HG03460 (cell line): Measurements from ENCODE around the gene TRIM38.
"Not testable (repeated sequence)": the region's sequence is repeated elsewhere in the genome, so short reads cannot be mapped to it uniquely, and the experiment has no call there.

Source experiments
- ATAC-seq: cut with Tn5 transposase; IDR thresholded peaks from one replicate; pipeline ENCODE4 v1.9.1; 2021; ENCODE audit not compliant: unreplicated experiment

The TRIM38 gene

DNA sequence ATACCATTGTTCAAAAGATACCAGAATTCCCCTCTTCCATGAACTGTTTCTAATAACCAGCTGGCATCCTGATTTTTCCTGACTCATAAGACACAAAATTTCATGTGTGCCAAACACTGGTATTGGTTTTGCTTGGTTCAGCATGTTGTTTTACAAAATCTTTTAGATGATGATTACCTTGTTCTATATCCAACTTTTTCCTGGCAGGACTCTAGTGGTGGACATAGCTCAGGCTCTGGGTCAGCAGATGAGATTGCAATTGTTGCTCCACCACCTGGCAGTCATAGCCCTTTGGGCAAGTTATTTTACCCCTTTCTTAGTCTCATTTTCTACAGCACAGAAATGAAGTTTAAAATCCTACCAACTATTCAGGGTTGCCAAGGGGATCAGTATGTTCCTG lies 6.2 kb downstream of the TRIM38 start:
- ATAC-seq: no peak

DNA sequence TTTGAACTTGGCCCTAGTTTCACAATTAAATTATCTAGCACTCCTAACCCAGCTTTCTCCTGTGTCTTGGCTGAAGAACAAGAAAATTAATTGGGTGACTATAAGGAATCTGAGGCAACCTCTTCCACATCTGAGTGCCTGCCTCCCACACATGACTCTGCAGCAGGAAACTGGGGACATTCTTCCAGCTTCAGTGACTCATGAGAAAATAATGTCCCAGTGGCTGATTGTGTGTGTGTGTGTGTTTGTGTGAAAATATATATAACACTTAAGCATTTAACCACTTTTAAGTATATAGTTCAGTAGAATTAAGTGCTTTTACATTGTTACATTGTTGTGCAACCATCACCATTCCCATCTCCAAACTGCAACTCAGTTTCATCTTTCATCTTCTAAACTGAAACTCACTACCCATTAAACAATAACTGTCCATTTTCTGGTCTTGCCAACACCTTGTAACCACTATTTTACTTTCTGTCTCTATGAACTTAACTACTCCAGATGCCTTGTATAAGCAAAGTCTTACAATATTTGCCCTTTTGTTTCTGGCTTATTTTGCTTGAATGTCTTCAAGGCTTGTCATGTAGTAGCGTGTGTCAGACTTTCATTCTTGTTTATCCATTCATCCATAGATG lies 8.7 kb downstream of the TRIM38 start:
- no peak for ATAC-seq

DNA sequence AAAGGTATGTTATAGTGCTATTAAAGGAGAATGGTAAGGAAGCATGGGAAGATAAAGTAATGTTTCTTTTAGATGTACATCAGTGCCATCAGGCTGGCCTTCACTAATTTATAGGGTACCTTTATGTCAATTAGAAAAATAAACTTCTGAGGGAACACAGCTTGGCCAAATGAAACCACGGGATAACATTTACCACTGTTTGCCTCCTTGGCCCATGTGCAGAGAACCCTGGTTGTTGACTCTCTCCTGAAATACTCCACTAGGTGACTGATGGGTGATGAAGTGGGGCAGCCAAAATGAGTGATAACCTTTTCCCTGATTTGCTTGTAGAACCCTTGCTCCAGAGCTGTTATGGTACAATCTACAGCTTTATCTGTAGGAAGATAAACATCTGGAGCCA lies 9.5 kb downstream of the TRIM38 start:
- ATAC-seq: no peak

DNA sequence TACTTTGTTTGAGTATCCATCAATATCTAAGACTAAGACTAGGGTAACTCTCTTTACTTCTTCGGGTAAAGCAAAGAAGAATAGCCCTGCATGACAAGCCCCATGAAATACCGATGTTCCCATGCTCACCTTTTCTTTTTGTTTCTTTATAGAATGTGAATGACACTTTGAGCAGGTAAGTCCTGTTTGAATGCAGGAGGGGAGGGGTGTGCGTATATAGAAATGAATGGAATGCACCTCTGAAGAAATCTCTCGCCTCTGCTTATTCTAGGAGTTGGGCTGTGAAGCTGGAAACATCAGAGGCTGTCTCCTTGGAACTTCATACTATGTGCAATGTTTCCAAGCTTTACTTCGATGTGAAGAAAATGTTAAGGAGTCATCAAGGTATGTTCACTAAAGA lies 10.3 kb downstream of the TRIM38 start:
- ATAC-seq: no peak

DNA sequence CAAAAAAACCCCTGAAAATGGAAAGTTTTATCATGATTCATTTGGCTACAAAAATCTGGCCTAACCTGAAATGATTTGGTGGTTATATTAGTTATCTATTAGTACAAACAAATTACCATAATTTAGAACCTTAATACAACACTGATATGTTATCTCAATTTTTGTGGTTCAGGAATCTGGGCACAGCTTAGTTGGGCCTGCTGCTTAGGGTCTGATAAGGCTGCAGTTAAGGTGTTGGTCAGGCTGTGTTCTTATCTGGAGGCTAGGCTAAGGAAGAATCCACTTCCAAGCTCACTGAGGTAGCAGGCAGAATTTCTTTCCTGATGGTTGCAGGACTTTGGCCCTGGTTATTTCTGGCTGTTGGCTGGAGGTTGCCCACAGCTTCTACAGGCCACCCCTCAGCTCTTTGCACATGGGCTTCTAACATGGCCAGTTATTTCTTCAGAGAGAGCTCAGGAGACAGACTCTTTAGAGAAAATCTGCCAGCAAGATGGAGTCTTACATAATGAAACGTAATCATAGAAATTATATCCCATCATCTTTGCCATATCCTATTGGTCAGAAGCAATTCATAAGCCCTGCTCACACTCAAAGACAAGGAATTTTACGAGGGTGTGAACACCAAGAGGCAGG lies 11.4 kb downstream of the TRIM38 start:
- ATAC-seq: no peak

DNA sequence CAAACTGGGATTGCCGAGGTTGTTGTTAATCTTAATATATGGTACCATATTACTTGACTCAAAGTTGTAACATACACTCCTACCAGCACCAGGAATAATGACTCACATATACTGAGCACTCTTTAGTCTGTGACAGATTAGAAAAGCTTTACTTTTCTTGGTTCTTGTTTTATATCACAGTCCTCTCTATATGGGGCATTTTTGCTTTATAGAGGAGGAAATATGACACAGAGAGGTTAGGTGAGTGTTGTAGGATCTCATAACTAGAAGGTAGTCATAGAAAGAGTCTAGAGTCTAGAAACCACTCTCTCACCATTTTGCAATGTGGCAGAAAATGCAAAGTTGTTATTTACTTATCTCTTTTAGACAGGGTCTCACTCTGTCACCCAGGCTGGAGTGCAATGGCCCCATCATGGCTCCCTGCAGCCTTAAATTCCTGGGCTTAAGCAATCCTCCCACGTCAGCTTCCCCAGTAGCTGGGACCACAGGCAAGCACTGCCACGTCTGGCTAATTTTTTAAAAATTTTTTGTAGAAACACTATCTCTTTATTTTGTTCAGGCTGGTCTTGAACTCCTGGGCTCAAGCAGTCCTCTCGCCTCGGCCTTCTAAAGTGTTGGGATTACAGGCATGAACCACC lies 13.4 kb downstream of the TRIM38 start:
- ATAC-seq: no peak

DNA sequence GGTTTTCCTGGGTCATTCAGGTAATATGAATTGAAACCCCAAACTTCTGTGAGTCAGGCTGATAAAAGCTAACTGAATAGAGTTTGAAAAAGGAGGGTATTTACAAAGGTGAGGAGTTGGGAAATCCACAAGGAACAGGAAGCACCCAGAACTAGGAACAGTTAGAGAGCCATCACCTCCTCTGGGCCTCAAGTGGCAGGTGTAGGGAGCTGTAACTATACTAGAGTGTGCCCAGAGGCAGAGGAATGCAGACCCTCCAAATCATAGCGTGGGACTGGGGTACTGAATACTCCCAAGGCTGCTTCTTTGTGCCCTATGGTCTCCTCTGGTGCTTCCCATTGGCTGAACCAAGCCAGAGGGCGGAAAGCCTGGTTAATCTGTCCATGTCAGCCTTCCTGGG lies 18.3 kb downstream of the TRIM38 start:
- no peak for ATAC-seq

DNA sequence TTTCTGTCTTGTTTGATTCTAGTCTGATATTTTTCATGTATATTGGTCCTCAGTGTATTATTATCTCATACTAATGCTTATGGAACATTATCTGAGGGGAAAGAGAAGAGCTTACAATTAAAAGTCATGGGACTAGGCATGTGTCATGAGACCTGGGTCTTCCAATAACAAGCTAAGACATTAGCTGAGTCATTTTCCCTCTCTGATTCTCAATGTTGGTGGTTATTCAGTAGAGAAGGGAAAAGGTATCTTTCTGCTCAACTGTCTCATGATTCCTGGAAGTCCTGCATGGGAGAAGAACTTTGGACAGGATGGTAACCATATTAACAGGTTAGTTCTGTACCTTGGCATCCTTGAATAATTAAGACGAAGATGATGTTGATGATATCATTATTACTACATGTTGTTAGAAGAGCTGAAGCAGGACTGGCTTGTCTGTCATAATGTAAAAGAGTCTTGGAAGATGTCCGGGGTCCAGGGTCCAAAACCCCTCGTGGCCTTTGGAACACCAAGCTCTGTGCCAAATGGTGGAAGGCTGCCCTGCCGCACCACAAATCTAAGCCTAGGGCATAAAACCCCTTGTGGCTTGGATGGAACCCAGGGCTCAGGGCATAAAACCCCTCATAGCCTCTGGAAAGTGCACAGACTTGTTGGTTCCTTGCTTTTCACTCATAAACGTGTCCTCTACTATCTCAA lies 19.1 kb downstream of the TRIM38 start:
- ATAC-seq: no peak

DNA sequence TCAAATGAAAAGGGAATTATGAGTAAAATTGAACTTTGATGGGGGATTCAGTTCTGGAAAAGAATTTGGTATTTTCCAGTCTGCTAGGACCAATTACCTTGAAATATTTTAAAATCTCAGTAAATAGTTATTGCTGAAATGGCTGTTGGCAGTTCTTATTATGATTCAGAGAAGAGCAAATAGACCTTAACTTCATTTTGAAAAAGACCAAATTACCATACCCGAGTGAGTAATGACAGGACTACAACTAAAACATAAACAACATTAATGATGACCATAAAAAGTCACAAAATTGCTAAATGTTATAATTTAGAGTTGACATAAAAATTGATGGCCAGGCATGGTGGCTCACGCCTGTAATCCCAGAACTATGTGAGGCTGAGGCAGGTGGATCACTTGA lies 21.7 kb downstream of the TRIM38 start:
- ATAC-seq: no peak

DNA sequence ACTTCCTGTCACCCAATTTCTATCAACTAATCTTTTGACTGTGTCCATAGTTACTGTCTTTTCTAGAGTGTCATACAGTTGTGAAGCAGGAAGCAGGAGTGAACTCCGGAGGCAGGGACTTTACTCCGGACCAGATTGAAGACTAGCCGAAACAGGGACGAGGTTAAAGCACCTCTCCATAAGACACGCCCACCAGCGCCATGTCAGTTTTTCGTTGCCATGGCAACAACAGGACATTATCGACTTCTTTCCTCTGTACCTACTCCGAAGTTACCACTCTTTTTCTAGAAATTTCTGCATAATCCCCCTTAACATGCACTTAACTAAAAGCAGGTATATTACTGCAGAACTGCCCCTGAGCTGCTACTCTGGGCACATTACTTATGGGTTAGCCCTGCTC lies 25.2 kb downstream of the TRIM38 start:
- ATAC-seq: no peak

DNA sequence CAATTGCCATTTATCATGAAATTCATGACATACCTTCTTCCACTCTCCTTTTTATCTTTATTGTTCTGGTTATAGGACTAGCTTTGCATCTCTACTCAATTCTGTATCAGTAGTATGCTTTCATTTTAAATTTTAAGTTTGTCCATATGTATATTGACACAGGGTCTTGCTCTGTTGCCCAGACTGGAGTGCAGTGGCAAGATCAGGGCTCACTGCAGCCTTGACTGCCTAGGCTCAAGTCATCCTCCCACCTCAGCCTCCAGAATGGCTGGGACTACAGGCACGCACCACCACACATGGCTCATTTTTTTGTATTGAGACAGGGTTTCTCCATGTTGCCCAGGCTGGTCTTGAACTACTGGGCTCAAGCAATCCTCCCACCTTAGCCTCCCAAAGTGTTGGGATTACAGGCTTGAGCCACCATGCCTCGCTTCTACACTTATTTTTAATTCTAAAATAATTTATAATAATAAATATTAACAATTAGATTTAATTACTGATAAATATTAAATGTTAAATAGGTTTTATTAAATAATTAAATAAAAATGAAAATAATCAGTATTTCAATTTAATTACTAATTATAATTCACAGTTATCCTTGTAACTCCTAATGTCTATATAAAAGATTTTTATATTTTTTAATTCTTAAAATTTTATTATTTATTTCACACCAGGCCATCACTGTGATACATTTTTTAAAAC lies 27.7 kb downstream of the TRIM38 start:
- no peak for ATAC-seq

DNA sequence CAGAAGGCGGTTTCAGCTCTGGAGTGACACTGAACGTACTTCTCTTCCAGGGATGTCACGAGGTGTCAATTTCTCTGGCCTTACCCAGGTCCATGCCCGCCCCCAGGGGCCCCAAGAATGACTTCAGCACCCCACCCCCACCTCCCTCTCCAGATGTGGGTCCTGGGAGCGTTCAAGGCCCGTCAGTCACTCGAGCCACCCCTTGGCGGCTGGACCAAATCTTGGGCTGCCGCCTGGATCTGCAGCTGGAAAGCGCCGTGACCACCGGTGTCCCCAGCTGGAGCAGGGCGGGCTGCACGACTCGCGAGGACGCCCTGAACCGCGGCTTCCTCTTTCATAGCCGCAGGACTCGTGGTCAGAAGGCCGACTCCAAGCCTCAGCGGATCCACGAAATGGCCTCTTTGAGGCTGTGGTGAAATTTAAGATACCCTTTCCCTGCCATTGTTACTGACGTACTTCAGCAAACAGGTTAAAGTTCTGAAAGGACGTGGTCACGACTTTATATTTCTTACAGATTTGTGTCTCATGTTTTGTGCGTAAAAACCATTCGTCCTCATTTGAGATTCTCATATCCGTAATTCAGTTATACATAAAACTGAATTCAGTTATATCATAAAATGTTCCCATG lies 29.3 kb downstream of the TRIM38 start:
- ATAC-seq: peak; percentile 50

DNA sequence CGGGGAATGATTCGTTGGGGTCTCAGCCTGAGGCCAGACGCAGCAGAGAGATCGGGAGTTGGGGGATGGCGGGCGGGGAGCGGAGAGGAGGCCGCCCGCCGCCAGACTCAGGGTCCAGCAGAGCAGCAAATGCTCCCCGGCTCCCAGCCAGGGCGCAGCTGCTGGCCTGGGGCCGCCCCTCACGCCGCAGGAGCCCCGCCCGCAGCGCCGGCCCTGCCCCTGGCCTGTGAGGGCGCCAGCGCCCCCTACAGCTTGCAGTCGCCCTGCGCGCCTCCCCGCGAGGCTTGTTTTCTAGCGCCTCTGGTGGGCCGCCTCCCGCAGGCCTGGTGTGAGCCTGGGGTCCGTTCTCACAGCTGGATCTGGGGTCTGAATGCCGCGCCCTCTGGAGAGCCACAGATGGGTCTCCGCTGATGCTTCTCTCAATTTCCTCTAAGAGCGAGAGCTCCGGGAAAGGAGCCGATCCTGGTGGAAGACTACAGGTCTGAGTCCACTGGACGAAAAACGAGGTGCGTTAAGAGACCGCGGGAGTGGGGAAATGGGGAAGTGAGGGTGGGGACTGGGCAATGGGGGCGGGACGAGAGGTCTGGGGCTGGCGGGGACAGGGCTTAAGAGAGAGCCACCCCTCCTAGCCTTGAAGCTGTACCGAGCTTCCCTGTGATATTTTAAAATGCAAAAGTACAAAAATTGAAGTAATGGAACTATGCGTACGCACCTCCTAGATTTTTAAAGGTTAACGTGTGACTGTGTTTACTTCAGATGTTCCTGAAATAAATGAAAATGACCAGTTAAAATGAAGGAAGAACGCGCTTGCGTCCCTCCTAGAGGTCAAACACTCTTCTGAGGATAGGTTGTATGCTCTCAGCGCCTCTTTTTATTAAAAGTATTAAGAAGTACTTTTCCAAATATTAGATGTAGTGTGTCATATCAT lies 30.1 kb downstream of the TRIM38 start:
- peak; percentile 85 for ATAC-seq

DNA sequence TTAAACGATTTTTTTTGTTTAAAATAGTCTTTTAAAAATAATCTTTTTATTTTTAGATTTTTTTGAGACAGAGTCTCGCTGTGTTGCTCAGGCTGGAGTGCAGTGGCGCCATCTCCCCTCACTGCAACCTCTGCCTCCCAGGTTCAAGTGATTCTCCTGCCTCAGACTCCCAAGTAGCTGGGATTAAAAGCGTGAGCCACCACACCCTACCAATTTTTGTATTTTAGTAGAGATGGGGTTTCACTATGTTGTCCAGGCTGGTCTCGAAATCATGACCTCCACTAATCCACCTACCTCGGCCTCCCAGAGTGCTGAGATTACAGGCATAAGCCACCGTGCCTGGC lies 30.7 kb downstream of the TRIM38 start:
- not testable (repeated sequence) for ATAC-seq

DNA sequence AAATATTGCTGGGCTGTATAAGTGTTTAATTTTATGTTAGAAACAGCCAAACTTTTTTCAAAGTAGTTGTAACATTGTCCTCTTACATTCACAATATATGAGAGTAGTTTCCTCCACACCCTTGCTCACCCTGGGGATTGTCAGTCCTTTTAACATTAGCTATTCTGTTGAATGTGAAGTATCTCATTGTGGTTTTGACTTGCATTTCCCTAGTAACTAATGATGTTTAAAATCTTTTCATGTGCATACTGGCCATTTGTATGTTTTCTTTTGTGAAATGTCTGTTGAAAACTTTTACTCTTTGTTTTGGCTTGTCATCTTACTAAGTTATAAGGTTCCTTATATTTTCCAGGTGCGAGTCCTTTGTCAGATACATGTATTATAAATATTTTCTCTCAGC lies 32.9 kb downstream of the TRIM38 start:
- ATAC-seq: no peak

DNA sequence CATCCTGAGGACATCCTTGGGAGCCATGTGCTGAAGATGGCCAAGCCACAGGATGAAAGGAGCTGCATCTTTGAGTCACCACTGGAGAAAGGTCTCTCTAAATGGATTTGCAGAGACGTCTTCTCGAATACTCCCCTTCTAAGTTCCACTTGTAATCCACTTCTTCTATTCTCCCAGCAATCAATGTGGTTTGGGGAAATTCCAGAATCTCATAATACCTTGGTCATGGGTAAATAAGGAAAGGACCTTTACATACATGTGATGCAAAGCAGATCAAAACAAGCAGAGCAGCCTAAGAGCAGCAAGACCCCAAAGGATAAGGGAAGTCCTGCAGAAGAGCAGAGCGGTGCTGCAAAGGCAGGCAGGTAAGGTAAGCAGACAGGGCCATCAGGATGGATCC lies 35.3 kb downstream of the TRIM38 start:
- no peak for ATAC-seq

DNA sequence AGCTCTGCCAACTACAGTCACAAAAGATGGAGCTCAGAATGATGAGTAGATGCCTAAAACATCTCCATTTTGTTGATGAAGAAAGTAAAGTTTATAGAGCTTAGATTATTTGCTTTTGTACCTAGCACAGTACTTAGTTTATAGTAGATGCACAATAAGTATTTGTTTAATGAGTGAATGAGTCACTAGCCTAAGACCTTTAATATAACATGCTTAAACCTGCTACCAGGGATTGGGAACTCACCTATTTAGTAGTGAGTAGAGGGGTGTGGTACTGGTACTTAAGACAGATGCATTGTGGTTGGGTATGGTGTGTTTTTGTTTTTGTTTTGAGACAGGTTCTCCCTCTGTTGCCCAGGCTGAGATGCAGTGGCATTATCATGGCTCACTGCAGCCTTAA lies 35.8 kb downstream of the TRIM38 start:
- no peak for ATAC-seq

DNA sequence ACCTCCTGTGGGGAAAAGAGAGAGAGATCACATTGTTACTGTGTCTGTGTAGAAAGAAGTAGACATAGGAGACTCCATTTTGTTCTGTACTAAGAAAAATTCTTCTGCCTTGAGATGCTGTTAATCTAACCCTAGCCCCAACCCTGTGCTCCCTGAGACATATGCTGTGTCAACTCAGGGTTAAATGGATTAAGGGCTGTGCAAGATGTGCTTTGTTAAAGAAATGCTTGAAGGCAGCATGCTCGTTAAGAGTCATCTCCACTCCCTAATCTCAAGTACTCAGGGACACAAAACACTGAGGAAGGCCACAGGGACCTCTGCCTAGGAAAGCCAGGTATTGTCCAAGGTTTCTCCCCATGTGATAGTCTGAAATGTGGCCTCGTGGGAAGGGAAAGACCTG lies 36.6 kb downstream of the TRIM38 start:
- ATAC-seq: not testable (repeated sequence)

DNA sequence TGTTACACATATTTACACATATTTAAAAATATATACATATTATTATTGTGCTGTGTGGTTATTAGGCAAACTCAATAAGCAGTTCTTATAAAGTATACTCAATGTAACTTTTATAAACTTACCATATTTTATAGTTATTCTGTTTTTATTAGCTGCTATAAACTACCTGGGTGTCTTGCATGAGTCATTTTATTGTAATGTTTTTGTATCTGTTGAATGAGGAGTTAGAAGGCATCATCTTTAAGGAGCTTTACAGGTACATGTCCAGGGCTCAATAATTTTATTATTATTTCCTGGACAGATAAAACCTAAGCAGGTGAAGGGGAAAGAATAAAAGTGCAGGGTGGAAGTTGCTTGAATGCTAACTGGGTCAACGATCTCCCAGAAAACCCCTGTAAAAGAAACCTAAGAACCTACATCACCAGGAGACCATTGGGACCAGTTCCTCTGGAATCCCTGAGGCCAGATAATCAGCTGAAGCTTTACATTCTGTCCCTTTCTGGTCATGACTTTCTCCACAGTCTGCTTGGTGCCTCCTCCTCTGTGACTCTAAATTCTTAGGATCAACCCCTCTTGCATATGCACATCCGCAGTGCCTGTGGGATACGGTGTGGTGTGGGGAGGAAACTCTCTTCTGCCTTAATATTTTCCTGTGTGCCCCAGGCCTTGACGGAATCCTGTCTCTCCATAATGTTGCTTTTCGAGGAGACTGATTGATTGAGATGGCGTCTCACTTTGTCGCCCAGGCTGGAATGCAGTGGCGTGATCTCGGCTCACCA lies 38.0 kb downstream of the TRIM38 start:
- no peak for ATAC-seq
